ENCODE measurements around the gene TTC39C. TPM values are rescaled to one million over a fixed set of nuclear protein-coding genes. Genes with fewer than 3 reads are reported as not detected.

The TTC39C gene
- total RNA-seq, 1 donor from 2014 or later, result 14.3 TPM

DNA sequence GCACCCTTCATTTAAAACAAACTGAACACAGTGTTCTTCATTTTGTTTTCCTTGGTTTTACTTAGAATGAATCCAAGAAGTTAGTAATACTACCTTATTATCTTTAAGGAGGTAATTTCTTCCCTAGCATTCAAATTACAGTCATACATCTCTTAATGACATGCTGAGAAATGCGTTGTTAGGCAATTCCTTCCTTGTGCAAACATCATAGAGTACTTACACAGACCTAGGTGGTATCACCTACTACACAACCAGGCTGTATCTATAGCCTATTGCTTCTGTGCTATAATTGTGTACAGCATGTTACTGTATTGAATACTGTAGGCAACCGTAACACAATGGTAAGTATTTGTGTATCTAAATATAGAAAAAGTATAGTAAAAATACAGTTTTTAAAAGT lies 115.9 kb downstream of the TTC39C start:
- H3K27me3 Mint-ChIP-seq (ENCODE audit: unreplicated experiment), result no peaks in the 10 kb centered on the region
- peaks cover 8% of the 10 kb centered on the region for H3K36me3 Mint-ChIP-seq (ENCODE audit: low read depth, unreplicated experiment)
- no peaks in the 10 kb centered on the region for H3K9me3 Mint-ChIP-seq (ENCODE audit: unreplicated experiment)
- DNase-seq (ENCODE audit: low spot score), result no peak
- H3K27ac Mint-ChIP-seq (ENCODE audit: unreplicated experiment), result no peak overlapping the region
- TF ChIP-seq, protein P1, sequence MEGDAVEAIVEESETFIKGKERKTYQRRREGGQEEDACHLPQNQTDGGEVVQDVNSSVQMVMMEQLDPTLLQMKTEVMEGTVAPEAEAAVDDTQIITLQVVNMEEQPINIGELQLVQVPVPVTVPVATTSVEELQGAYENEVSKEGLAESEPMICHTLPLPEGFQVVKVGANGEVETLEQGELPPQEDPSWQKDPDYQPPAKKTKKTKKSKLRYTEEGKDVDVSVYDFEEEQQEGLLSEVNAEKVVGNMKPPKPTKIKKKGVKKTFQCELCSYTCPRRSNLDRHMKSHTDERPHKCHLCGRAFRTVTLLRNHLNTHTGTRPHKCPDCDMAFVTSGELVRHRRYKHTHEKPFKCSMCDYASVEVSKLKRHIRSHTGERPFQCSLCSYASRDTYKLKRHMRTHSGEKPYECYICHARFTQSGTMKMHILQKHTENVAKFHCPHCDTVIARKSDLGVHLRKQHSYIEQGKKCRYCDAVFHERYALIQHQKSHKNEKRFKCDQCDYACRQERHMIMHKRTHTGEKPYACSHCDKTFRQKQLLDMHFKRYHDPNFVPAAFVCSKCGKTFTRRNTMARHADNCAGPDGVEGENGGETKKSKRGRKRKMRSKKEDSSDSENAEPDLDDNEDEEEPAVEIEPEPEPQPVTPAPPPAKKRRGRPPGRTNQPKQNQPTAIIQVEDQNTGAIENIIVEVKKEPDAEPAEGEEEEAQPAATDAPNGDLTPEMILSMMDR (IDR thresholded peaks at IDR 0.05; ENCODE audit: unreplicated experiment), result no peak
- no peak overlapping the region for H3K4me3 Mint-ChIP-seq (ENCODE audit: unreplicated experiment)
- no peaks in the 10 kb centered on the region for H3K4me1 Mint-ChIP-seq (ENCODE audit: unreplicated experiment)

DNA sequence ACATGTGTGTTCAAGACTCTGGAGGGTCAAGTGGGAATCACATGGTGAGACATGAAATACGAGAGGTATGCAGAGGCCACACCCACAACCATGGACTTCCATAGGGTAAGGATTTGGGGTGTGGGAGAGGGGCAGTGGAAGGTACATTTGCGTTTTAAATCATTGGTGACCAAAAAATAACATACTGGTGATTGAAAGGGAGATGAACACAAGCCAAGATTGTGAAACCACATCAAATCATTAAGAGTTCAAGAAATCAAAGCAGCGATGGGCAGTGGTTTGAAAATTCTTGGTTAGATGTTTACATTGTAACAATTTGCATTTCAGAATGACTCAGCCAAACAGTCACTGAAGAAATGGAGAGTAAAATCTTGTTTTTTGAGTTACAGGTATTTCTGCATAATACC lies 122.4 kb downstream of the TTC39C start:
- Mint-ChIP-seq H3K27ac (ENCODE audit: unreplicated experiment) (no peak overlapping the region), H3K4me3 (ENCODE audit: unreplicated experiment) (no peak overlapping the region), H3K27me3 (ENCODE audit: unreplicated experiment) (no peaks in the 10 kb centered on the region), H3K9me3 (ENCODE audit: unreplicated experiment) (no peaks in the 10 kb centered on the region), H3K4me1 (ENCODE audit: unreplicated experiment) (no peaks in the 10 kb centered on the region), H3K36me3 (ENCODE audit: low read depth, unreplicated experiment) (no peaks in the 10 kb centered on the region)
- TF ChIP-seq, protein P1 (IDR thresholded peaks at IDR 0.05; ENCODE audit: unreplicated experiment), result no peak
- no peak for DNase-seq (ENCODE audit: low spot score)

DNA sequence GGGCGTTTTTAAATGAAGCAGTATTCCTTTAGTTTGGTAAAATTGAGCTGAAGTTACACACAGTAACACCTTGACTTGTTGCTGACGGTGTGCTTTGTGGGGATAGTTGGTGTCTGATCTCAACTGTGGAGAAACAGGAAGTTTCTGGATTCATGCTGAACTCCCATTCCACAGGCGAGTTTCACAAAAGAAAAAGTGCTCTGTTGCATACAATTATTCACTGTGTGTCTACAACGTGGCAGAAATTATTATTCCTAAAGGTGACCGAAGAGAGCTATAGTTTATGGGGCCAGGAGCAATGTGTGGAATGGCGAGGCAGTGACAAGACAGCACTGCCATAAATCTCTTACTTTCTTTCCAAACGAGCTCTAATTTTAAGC lies 123.8 kb downstream of the TTC39C start:
- DNase-seq (ENCODE audit: low spot score), result no peak
- TF ChIP-seq, protein P1 (IDR thresholded peaks at IDR 0.05; ENCODE audit: unreplicated experiment), result no peak
- H3K27me3 Mint-ChIP-seq (ENCODE audit: unreplicated experiment), result no peaks in the 10 kb centered on the region

DNA sequence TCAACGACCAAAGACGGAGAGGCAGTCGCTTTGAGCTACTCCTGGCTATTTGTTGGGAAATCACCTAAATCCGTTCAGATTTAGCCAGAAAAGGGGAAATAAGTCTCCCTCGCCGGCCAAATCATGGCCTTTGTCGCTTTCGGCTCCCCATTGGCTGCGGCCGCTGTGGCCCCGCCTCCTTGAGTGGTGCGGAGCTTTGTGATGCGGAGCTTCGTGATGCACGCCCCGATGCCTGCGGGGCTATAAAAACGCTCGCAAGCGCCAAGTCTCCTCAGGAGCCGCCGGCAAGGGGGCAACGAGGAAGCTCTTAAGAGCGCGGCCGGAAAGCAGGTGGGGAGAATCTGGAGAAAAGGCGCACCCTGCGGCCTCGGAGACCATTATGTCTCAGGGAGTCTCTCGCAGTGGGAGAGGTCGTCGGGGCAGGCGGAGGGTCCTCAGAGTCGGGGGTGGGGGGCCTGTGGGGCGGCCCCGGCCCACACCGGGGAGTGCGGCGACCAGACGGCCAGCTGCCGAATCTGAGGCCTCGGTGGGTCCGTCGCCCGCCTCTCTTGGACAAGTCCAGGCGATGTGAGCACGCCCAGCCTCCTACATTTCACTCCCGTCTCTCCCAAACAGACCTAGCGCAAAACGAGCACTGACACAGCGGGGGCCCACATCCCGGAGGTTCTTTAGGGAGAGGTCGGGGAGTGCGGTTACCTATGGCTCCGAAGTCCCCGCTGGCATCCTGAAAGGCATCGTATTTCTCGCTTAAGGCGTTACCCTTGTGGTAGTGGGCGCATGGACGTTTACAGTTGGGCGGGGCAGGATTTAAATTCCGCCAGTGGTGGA lies 124.4 kb downstream of the TTC39C start, which contains the start of gene CABYR:
CABYR (plus strand) TSS at position 274 of the 828 bp plus-strand sequence. CDS start 4,053 bp downstream, outside the sequence.
- peak; percentile 81 for DNase-seq (ENCODE audit: low spot score)
- Mint-ChIP-seq H3K27ac (ENCODE audit: unreplicated experiment) (peak within 1 kb of the TSS; percentile 84), H3K4me3 (ENCODE audit: unreplicated experiment) (peak within 1 kb of the TSS; percentile 91), H3K36me3 (ENCODE audit: low read depth, unreplicated experiment) (peaks cover 1% of the 10 kb centered on the region), H3K27me3 (ENCODE audit: unreplicated experiment) (no peaks in the 10 kb centered on the region), H3K4me1 (ENCODE audit: unreplicated experiment) (no peaks in the 10 kb centered on the region), H3K9me3 (ENCODE audit: unreplicated experiment) (no peaks in the 10 kb centered on the region)
- TF ChIP-seq, protein P1 (IDR thresholded peaks at IDR 0.05; ENCODE audit: unreplicated experiment), result no peak

More for the DNA sequence above, 123.8 kb downstream of the TTC39C start:
- Mint-ChIP-seq H3K9me3 (ENCODE audit: unreplicated experiment) (no peaks in the 10 kb centered on the region), H3K4me1 (ENCODE audit: unreplicated experiment) (no peaks in the 10 kb centered on the region), H3K4me3 (ENCODE audit: unreplicated experiment) (peak overlapping the region; percentile 91), H3K36me3 (ENCODE audit: low read depth, unreplicated experiment) (no peaks in the 10 kb centered on the region), H3K27ac (ENCODE audit: unreplicated experiment) (peak overlapping the region; percentile 84)

DNA sequence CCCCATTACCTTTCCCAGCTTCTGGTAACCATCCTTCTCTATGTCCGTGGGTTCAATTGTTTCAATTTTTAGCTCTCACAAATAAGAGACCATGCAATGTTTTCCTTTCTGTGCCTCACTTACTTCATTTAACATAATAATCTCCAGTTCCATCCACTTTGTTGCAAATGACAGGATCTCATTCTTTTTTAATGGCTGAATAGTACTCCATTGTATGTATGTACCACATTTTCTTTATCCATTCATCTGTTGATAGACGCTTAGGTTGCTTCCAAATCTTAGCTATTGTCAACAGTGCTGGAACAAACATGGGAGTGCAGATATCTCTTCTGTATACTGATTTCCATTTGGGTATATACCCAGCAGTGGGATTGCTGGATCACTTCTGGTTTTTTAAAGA lies 126.1 kb downstream of the TTC39C start:
- TF ChIP-seq, protein P1 (IDR thresholded peaks at IDR 0.05; ENCODE audit: unreplicated experiment), result no peak
- Mint-ChIP-seq H3K4me3 (ENCODE audit: unreplicated experiment) (no peak overlapping the region), H3K27ac (ENCODE audit: unreplicated experiment) (no peak overlapping the region), H3K36me3 (ENCODE audit: low read depth, unreplicated experiment) (peaks cover 5% of the 10 kb centered on the region), H3K9me3 (ENCODE audit: unreplicated experiment) (no peaks in the 10 kb centered on the region), H3K27me3 (ENCODE audit: unreplicated experiment) (no peaks in the 10 kb centered on the region), H3K4me1 (ENCODE audit: unreplicated experiment) (no peaks in the 10 kb centered on the region)
- no peak for DNase-seq (ENCODE audit: low spot score)

All from endothelial cell (in vitro differentiated cells).